Heart left ventricle (tissue), 16 donors: ENCODE results near the gene OVCA2. TPM values are rescaled to one million over a fixed set of nuclear protein-coding genes. Genes with fewer than 3 reads are reported as not detected.

Experiments
- ATAC-seq, 4 donors: fragments of 200-7000 bp; cut with Tn5 transposase; one replicate each; pipeline ENCODE4 v1.9.1; 2020 to 2022; ENCODE audit warnings: moderate library complexity in 4 of 4, mild to moderate bottlenecking in 3 of 4, moderate number of reproducible peaks in 1 of 4
- DNase-seq, 5 donors: peaks; one replicate each; pipeline ENCODE4 v3.0.0-alpha.2; 2020
- H3K27ac ChIP-seq, 12 donors: fragments of 200-600 bp; sonication (generic) in 4 of 12; one replicate each; pipeline versions ENCODE4 v1.5.0 to v1.8.0; 2016 to 2022; ENCODE audit warnings: mild to moderate bottlenecking in 2 of 12
- H3K27me3 ChIP-seq, 9 donors: fragments of 200-600 bp; sonication (generic) in 2 of 9; one replicate each; pipeline versions ENCODE4 v1.5.1 to v1.8.0; 2016 to 2022; ENCODE audit warnings: mild to moderate bottlenecking in 3 of 9
- H3K36me3 ChIP-seq, 9 donors: fragments of 200-600 bp; sonication (generic) in 2 of 9; one replicate each; pipeline versions ENCODE4 v1.5.0 to v1.8.0; 2018 to 2022; ENCODE audit warnings: mild to moderate bottlenecking in 2 of 9
- H3K4me1 ChIP-seq, 12 donors: fragments of 200-600 bp; sonication (generic) in 4 of 12; one replicate each; pipeline versions ENCODE4 v1.5.0 to v1.8.0; 2016 to 2022; ENCODE audit warnings: mild to moderate bottlenecking in 3 of 12
- H3K4me3 ChIP-seq, 12 donors: fragments of 200-600 bp; sonication (generic) in 4 of 12; one replicate each; pipeline versions ENCODE4 v1.5.0 to v1.8.0; 2017 to 2022; ENCODE audit warnings: mild to moderate bottlenecking in 9 of 12, moderate library complexity in 4 of 12
- H3K9me3 ChIP-seq, 12 donors: fragments of 200-600 bp; sonication (generic) in 4 of 12; one replicate each; pipeline versions ENCODE4 v1.5.0 to v1.8.0; 2016 to 2022; ENCODE audit warnings: mild to moderate bottlenecking in 1 of 12
- CTCF ChIP-seq, 12 donors: fragments of 200-600 bp; sonication (generic) in 4 of 12; IDR thresholded peaks; one replicate each; pipeline versions ENCODE4 v1.5.0 to v1.8.0; 2018 to 2022; ENCODE audit warnings: antibody characterized with exemption in 12 of 12, mild to moderate bottlenecking in 5 of 12
- POLR2A ChIP-seq, 2 donors: fragments of 450-650 bp; IDR thresholded peaks; one replicate each; pipeline ENCODE4 v1.6.1; 2017; ENCODE audit warnings: antibody characterized with exemption in 2 of 2, mild to moderate bottlenecking in 2 of 2, moderate library complexity in 2 of 2
- WGBS, 4 donors: extraction: QIAGEN DNeasy Blood & Tissue Kit in 2 of 4; methylation state at CpG; one replicate each; pipeline versions ENCODE4 v1.1.5 to v1.1.7; 2013 to 2018; 5-methylcytosine and 5-hydroxymethylcytosine counted together
- intact Hi-C, 10 donors: fragments of 100-400 bp; cut with DNase I; formaldehyde crosslinking; loops; one replicate each; pipeline versions ENCODE4 v1.11.1 to v1.14.2; 2022
- polyA plus RNA-seq, 2 donors: library from polyadenylated mRNA; stranded (reverse); fragments of 200-250 nt; gene quantifications; one replicate each; pipeline ENCODE4 v1.2.3, GENCODE V29; 2013
- total RNA-seq, 9 donors: library from RNA; depleted of rRNA in 2 of 9; stranded (reverse); fragments of >200 nt in 2 of 9; fragmentation: NEBNext Ultra II Directional in 3 of 9; extraction: Animal tissue kit (Norgen Biotek cat#: 25700) in 3 of 9; gene quantifications; one replicate each; pipeline versions ENCODE4 v1.1.0 to v1.2.4, GENCODE V29; 2016 to 2023
- donor health status: ischemic (EF 13 %, LVEDD 7.1; RV severe dilation, severe dysfunction).
- donor health status: healthy with polysubstance abuse.
- donor health status: DM: no; HTN: yes; CAD: no.
- donor health status: DM: no; HTN: no; CAD: no.
- donor health status: ischemic (EF 25% LVEDD 6.9; RV normal size, moderate dysfunction).
- donor health status: ischemic (EF 25% LVEDD 5.7; RV mildly dilated, moderate dysfunction).
- donor health status: healthy.
- donor health status: DM: yes; HTN: yes; CAD: no.
- donor health status: ischemic (EF 35%, LVEDD 5.7; RV mildly dilated, moderate dysfunction).
- donor health status: nonischemic (EF 11% LVEDD 7.7; RV severe dilation, severe dysfunction).
- donor health status: DM: yes; HTN: yes; CAD: no.
- donor health status: PGD.
- donor health status: ischemic (EF 29% LVEDD 5.4; RV normal size, mild dysfunction).
- donor health status: nonischemic (EF 23%, LVEDD 6.1; RV moderate dilation, normal function).

Gene OVCA2
- total and polyA plus RNA-seq, 11 donors, result 16.0 to 52.4 (median 22.0) TPM

DNA sequence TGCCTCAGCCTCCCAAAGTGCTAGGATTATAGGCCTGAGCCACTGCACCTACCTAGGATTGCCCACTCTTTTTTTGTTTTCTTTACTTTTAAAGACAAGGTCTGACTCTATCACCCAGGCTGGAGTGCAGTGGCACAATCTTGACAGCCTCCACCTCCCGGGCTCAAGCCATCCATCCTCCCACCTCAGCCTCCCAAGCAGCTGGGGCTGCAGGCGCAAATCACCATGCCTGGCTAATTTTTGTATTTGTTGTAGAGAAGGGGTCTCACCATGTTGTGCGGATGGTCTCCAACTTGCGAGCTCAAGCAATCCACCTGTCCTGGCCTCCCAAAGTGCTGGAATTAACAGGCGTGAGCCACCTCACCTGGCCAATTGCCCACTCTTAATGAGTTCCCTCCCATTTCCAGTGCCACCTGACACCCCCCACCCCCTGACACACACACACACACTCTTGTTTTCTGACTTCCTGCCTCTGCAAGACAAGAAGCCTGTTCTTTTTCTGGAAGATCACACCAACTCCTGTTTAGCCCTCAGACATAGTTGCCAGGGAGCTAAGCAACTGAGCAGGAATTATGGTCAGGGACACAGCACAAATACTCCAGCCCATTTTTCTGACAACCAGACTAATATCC, 2.6 kb downstream of the OVCA2 start:
- no peaks in the 10 kb centered on the region for H3K9me3 ChIP-seq
- peaks cover 0 to 31% (median 18%) of the 10 kb centered on the region in 9 donors for H3K36me3 ChIP-seq
- H3K27me3 ChIP-seq, result peaks cover 0 to 8% (median 0%) of the 10 kb centered on the region in 9 donors
- ATAC-seq, result no peak
- H3K4me1 ChIP-seq, result peaks cover 3 to 47% (median 30%) of the 10 kb centered on the region in 12 donors
- H3K27ac ChIP-seq, result no peak overlapping the region
- no peak for TF ChIP-seq CTCF (IDR thresholded peaks at IDR 0.05)
- TF ChIP-seq POLR2A (IDR thresholded peaks at IDR 0.05), result no peak
- no peak overlapping the region for H3K4me3 ChIP-seq
- no peak for DNase-seq
- intact Hi-C loops, result loop anchor here in 5 of 10 donors (5.0 to 10.0 kb wide), 4 partner anchors 137 to 377 kb away; partner anchors contain the start of genes PRPF8 (in 1 of the 5) and TLCD2 (in 1 of the 5)
- WGBS, 4 donors, result 94 to 98% (median 95%) methylated on average over 5 of the region's 5 CpGs

- ATAC-seq (no peak), DNase-seq (no peak)
- no peak overlapping the region for H3K27ac ChIP-seq
- H3K4me1 ChIP-seq, result peaks cover 5 to 54% (median 39%) of the 10 kb centered on the region in 12 donors
- no peak overlapping the region for H3K4me3 ChIP-seq
- intact Hi-C loops, result loop anchor here in 2 of 10 donors (10.0 kb wide), 2 partner anchors 333 to 363 kb away; partner anchors contain the start of genes PRPF8 (in 1 of the 2) and TLCD2 (in 1 of the 2)
- H3K36me3 ChIP-seq, result peaks cover 0 to 23% (median 18%) of the 10 kb centered on the region in 9 donors
- TF ChIP-seq POLR2A (IDR thresholded peaks at IDR 0.05) (no peak), CTCF (IDR thresholded peaks at IDR 0.05) (no peak)
- WGBS, 4 donors, result 90 to 96% (median 93%) methylated on average over 6 of the region's 6 CpGs
- H3K27me3 ChIP-seq, result peaks cover 0 to 27% (median 0%) of the 10 kb centered on the region in 9 donors
- no peaks in the 10 kb centered on the region for H3K9me3 ChIP-seq
Observed at GRCh38 chr17:2047590-2047989, 5.8 kb downstream of the OVCA2 start.

- ATAC-seq (no peak), DNase-seq (no peak)
- intact Hi-C loops, result loop anchor here in 2 of 10 donors (10.0 kb wide), 2 partner anchors 334 to 364 kb away; partner anchors contain the start of genes PRPF8 (in 1 of the 2) and TLCD2 (in 1 of the 2)
- 9 to 16% (median 14%) methylated on average over 9 of the region's 9 CpGs for WGBS, 4 donors
- no peaks in the 10 kb centered on the region for H3K9me3 ChIP-seq
- H3K4me1 ChIP-seq, result peaks cover 4 to 49% (median 38%) of the 10 kb centered on the region in 12 donors
- H3K4me3 ChIP-seq, result peak overlapping the region in 5 of 12 donors; percentile 78 to 91 (median 86)
- peak overlapping the region in 2 of 12 donors; percentile 61 to 74 for H3K27ac ChIP-seq
- peaks cover 0 to 33% (median 0%) of the 10 kb centered on the region in 9 donors for H3K27me3 ChIP-seq
- no peak for TF ChIP-seq POLR2A (IDR thresholded peaks at IDR 0.05)
- TF ChIP-seq CTCF (IDR thresholded peaks at IDR 0.05), result no peak
- peaks cover 0 to 11% (median 7%) of the 10 kb centered on the region in 9 donors for H3K36me3 ChIP-seq
Observed at GRCh38 chr17:2048805-2049204, 7.0 kb downstream of the OVCA2 start.
